CD4-positive, alpha-beta T cell treated with Interleukin-12 subunit alpha and Interleukin-12 subunit beta, for 1 hour (primary cell): ENCODE measurements around the gene TXNL4B.
A peak's percentile ranks its signal among the peaks of the same experiment; 100 is the strongest.

Experiments
- DNase-seq: peaks from one replicate; pipeline ENCODE4 v3.0.0-alpha.2; 2020

Gene TXNL4B

DNA sequence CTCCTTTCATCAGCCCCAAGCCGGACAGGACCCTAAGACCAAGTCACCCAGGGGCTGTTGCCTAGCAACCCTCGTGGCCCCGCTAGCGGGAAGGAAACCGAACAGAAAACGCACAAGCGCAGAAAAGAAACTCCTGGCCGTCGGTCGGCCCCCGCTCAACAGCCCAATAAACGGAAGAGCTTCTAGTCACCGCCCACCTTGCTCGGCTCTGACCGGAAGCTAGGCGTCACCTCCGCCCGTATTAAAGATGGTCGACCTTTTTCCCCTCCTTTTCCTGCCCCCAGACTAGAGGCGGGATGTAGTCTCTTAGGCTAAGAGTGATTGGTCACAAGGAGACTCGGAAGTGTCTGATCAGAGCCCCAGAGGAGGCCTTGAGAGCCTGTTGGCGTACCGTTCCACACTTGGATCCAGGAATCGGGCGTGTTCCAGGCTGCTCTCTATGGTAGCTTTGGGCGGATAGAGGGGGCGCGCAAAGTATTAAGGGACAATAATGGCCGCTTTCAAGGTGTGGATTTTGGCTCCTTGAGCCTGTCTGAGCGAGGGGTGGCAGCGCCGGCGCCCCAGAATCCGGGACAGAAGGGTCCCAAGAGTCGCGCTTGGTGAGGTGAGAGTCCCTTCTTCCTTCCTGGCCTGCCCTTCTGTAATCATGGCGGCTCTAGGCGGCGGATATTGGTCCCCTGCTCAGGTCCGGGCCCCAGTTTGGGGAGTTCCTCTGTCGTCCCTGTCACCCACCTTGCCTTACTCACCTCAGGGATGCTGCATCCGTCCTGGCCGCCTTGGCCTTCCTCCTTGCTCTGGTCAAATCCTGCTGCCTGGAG lies at the start of gene TXNL4B, which contains the start of gene DHX38:
TSS of gene TXNL4B (minus strand) at position 173 of the 818 bp plus-strand sequence. CDS start 2,871 bp downstream, outside the sequence.
TSS of gene DHX38 (plus strand) at position 400 of the 818 bp plus-strand sequence. CDS start 2,311 bp downstream, outside the sequence.
- DNase-seq = peak; percentile 96

DNA sequence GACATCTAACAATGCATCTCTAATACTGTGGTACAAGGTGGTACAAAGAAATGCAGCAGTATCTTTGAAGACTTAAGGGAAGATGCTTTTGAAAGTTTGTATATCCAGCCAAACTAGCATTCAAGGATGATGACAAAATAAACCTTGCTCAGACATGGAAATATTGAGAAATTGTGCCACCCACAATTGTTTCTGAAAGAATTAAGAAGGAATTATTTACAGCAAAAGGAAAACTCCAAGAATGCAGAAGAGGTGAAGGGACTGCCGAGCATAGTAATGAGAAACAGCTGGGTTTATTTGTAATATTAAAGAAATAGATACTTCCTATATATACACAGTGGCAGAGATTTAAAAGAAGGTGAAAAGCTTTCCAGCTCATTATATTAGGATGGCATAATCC lies 49.1 kb upstream of the TXNL4B start:
- no peak for DNase-seq

DNA sequence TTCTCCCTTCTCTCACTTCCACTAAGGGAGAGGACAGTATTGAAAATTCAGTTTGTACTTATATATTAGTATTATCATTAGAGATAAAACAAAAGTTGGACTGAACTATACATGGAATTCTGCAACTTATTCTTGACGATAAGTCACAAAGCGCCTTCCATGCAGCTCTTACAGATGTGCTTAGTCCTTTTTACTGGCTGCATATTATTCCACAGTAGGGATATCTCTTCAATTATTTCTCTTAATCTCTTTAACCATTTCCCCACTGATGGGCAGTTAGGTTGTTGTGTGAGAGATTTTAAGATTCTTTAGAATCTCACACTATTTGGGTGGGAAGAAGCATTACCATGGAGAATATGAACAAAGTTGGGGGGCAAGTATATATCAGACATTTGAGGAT lies 46.5 kb upstream of the TXNL4B start:
- no peak for DNase-seq

DNA sequence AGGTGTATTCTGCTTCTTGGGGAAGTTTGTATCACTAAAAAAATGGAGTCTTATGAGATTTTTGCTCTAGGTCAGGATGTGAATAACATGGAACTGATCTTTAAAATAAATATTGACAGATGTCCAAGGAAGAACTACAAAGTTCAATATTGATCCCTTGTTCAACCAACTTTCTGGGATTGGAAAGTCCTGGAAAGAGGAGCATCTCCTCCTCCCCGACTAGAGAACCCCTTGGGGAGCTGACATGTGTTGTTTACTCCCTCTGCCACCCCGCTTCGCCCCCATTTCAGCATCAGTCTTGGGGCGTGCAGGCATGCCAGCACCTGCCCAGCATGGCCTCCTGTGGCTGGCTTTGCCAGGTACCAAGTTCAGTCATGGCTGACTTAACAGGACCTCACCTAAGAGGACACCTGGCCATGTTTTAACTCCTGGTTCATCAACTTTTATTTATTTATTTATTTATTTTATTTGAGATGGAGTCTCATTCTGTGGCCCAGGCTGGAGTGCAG lies 44.7 kb upstream of the TXNL4B start:
- no peak for DNase-seq

DNA sequence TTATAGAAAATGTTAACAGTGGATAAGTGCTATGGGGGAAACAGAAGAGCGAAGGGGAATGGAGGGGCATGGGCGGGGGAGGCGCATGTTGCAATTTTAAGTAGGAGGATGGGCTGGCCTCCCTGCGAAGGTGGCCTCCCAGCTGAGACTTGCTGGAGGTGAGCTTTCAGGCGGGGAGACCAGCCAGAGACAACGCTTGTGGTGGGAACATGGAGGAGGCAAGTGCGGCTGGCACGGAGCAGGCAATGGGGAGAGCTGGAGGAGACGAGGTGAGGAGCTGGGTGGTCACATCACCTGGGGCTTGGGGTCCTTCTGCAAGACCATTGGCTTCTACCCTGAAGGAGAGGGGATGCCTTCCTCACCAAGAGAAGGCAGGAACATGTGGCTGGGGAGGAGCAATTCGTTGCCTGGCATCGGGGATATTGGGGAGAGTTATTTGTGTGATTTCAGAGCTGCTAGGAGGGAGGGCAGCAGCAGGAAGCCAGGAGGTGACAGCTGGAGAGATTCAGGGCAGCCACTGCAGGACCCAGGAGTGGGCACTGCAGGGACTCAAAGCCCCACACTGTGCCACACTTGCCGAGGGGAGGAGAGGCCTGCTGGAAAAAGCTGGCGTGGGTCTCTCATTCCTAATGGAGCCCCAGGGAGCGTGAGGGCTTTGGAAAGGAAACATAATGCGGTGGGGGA lies 44.1 kb upstream of the TXNL4B start:
- DNase-seq = no peak

DNA sequence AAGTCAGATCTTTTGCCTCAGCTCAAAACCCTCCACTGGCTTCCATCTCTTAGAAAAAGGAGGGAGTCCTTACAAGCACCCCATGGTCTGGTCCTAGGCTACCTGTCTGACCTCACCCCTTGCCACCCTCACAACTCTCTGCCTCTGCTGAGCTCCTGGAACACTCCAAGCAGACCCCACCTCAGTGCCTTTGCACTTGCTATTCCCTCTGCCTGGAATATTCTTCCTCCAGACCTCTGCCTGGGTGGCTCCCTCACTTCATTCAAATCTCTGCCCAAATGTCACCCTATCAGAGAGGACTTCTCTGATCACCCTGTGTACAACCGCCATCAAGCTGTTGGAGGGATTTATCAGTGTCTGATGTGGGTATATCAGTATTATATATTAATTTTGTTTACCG lies 41.1 kb upstream of the TXNL4B start:
- DNase-seq = no peak

DNA sequence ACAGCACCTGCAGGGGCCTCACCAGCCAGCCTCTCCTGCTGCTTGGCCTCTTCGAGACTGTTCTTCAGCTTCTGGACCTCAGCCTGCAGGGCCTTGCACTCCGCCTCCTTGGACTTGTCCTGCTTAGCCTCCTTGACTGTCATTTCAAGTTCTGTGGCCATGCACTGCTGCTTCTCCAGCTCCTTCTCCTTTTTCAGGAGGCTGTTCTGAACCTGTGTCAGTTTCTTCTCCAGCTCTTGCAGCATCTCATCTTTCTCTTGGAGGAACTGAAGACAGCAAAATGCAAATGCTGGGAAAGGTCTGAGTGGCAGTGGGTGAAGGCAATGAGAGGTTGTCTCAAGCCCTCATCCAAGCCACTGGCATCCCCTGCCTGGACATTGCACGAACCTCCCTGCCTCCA lies 39.3 kb upstream of the TXNL4B start:
- no peak for DNase-seq

DNA sequence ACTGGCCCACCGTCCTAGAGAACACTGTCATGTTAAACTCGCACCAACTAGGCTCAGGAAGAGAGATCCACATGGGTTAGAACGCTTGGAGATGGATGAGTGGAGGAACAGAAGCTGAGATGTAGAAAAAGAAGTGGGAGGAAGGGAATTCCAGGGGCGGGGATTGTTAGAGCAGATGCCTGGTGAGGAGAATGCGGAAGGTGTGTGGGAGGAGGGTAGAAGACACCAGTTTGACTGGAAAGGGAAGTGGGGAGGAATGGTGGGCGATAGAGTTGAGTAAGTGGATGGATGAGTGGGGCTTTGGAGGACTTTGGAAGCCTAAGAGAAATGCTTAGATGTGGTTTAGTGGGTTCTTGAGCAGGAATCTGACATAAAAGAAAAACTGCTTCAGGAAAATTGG lies 37.6 kb upstream of the TXNL4B start:
- DNase-seq = no peak

DNA sequence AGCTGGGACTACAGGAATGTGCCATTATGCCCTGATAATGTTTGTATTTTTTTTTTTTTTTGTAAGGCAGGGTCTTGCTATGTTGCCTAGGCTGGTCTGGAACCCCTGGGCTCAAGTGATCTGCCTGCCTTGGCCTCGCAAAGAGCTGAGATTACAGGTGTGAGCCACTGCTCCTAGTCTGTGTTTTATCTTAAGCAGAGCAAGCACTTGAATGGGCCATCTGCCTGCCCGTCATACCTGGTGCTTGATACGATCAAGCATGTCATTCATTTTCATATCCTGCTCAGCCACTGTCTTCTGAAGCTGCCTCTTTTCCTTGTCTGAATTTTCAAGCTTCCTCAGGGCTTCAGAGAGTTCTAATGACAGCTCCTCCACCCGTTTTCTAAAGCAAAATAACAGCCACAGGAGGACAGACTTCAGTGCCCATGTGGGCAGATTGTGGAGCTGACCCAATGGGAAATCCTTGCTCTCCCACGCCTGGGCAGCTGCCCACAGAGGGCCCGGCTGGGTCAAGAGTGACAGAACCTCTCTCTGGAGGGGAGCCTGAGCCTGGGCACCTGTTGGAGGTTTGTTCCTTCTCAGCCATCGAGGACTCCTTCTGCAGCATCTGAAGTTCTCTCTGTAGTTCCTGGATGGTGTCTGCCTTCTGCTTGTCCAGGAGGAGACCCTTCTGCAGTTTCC lies 36.7 kb upstream of the TXNL4B start:
- DNase-seq = no peak

DNA sequence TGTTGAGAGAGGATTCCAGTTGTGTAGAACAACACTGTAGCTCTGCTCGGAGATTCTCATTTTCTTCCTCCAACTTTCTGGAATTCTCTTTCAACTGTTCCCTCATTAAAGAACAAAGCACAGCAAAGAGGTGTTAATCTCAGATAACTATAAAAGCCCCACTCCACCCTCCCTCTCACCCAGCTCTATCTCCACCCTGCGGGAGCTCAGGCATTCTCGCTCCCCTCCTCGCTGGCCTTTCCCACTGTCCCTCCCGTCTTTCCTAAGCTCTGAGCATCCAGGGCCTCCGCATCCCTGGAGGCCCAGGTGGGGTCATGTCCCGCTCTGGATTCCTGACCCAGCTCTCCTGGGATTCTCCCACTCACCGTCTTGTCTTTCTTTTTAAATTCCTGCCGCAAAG lies 35.3 kb upstream of the TXNL4B start:
- DNase-seq = no peak

DNA sequence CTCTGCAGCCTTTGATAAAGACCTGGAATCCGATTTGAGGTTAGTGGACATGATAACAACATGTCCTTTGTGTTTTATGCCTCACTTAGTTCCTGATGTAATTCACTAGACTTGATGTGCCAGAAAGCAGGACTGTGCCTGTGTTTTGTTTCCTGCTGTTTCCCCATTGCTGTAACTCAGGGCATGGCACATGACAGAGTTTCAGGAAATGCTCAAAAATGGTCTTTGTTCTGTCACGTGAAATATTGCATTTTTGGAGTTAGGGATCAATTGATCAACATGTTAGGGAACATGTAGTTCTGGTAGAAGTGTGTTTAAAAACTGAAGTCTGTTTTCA lies 33.0 kb upstream of the TXNL4B start:
- no peak for DNase-seq

DNA sequence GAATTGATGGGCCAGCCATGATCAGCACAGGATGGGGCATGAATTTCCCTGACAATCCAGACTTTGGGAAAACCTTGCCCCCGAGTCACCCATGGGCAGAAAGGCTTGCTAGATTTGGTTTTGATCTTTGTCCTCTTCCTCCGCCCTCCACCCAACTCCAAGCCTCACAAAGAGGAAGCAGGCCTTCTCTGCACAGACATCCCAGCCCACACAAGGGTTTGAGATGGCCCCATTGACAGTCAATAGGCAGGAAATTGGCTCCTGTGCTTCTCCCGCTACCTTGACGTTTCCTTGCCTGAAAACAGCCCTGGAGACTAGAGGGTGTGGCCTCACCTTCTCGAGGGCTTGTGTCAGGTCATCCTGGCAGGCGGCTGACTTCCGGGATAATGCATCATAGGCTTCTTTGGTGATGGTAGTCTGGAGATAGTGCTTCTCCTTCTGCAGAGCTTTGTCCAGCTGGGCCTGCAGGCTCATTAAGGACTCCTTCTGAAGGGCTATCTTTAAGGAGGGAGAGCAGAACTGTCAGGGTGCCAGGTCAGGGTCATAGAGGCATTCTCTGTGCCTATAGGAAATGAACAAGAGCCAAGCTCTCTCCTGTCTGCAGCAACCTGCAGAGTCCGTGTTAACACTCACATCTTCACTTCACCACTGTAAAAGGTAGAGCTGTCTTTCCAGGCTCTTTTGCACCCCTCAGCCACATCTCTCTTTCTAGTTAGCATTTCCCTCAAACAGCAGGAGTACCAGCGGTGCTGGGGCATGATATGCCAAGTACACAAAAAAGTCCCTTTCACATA lies 32.4 kb upstream of the TXNL4B start:
- no peak for DNase-seq

DNA sequence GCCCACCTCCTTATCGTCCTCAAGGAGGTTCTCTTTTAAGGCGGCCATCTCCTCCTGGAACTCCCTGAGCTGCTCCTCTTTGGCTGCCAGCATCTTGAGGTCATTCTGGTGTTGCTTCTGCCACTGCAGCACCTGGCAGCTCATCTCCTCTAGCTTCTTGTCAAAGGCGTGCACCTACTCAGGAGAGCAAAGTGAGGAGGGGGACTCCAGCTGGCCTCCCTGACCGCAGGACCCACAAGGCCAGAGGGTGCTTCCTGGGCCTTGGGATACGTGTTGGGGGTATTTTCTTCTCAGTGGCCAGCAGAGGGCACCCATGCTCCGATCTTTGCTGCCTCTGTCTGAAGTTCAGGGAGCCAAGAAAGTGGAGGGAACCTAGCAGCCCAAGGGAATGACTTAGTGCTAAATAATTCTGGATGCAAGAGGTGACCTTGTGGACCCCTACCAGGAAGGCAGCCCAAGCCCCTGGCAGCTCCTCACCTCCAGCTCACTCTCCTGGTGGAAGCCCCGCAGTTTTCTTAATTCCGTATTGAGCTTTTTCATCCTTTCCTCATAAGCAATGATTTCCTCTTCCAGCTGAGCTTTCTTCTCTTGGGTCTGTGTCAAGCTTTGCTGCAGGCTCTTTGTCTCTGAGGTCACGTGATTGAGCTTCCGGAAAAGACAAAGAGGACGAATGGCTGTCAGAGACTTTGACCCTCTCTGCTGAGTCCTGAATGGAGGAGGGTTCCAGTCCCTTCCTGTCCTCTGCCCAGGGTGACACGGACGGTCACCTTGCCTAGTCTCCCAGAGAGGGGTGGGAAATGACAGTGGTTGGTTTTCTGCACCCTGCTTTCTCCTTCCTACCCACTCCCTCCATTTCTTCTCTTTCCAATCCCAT lies 31.6 kb upstream of the TXNL4B start:
- peak; percentile 58 for DNase-seq

DNA sequence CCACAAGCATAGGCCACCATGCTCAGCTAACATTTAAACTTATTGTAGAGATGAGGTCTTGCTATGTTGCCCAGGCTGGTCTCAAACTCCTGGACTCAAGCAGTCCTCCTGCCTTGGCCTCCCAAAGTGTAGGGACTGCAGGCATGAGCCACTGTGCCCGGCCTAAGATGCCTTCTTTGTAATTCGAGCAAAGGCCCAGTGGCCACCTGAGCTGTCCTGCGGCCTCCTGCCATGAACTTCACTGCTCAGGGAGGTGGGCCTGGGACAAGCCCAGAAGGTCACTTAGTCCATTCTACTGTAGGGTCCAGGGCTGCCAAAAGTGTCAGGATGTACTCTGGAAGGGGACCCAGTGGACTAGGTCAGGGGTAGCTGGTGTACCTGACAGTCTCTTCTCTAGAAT lies 30.7 kb upstream of the TXNL4B start:
- no peak for DNase-seq

DNA sequence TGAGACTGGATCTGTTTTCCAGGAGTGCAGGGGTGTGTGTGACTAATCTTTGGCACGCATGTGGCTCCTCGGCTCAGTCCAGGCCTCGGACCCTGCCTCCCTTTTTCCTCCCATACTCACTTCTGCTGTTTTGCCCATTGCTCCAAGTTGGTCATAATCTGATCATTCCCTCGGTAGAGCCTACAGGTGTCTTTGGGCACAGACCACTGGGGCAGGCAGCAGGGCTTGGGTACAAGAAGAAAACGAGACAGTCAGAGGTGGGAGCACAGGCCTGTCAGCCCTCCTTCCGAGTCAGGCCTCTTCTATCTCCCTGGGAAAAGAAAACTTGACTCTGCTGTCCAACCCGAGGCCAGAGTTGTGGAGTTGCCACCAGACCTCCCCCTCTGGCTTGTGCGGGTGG lies 30.0 kb upstream of the TXNL4B start:
- DNase-seq = no peak

DNA sequence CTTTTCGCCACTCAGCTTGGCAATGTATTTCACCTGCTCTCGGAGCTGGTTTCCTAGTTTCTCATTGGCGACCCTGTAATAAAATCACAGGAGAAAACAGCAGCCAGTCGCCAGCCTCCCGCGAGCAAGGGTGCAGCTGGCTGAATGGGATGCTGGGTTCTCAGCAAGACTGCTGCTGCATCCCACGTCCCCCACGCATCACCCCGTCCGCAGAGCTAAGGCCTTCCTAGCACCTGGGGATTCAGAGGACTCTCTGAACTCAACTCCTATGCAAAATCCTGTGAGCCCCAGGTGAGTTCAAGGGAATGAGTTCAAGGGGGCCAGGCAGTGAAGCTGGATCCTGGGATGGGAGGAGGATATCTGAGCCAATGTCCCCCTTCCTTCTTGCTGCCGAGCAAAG lies 29.5 kb upstream of the TXNL4B start:
- DNase-seq = no peak

DNA sequence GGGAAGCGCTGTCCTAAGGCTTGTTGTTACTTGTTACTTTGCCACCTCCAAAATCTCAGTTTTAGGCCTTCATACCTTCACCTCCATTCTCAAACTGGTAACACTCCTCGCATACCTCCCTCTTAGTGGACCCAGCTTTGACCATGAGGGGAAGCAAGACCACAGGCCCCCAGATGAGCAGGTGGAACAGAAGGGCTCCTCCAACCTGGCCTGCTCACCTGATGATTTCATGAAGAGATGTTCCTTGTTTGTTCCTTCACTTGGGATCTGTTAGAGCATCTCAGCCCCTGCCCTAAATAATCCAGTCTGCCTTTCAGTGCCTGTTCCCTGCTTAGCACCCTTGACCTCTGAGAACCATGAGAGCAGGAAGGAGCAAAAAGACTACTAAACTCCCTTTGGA lies 28.9 kb upstream of the TXNL4B start:
- DNase-seq = no peak

DNA sequence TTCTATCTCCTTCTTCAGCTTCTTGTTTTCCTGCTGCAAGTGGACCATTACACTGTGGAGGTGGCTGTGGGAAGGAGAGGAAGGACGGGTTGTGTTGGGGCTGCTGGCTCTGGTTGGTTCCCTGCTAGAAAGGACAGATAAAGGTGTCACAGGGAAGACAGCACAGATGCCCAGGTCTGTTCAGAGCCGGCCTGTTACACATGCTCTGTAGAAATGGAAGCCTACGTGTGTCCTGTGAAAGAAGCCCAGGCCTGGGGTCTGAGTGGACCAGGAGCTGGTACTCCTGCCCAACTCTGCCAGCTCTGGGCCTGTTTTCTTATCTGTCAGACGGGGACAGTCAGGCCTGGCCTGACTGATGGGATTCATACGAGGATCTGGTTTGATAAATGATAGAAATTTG lies 26.6 kb upstream of the TXNL4B start:
- DNase-seq = no peak

DNA sequence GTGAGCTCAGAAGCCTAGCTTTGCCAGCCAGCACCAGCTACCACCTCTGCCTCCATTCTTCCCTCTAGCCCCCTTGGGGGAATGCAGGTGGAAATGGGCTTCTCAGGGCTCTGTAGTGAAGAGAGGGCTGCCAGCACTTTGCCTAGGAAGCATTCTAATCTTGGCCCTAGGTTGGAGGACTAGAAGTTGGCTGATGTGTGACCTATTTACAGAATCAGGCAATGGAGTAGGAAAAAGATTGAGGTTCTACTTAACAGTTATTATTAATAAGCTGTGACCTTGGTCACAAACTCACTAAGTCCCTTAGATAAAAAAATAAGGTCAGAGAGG lies 20.2 kb upstream of the TXNL4B start:
- DNase-seq = no peak

DNA sequence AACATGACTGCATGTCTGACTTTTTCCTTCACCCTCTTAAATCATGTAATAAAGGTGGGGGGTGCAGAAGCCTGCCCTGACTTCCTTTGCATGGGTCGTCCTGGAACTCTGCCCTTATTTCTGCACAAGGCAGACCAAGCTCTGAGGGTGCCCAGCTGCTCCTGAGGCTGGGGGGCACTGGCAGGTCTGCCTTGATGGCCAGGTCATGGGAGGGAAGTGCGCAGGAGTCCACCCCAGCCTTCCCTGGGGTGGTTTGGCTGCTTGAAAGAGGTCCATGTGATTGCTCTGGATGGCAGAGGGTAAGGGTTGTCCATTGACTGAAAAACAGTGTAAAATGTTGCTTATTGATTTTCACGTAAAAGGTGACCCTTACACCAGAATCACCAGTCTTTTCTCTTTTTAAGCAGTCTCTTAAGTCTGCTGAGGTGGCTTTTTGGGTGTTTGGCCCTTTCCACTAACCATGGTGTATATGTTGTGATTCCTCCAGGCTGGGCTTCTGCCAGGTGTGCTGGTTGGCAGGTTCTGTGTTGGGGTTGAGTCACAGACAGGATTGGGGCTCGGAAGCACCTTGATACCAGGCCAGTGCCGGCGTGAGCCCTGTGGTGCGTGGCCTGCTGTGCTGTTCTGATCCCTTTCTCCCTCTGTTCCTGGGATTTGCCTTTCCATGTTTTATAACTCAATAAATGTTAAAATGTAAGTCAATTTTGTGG lies 19.6 kb upstream of the TXNL4B start:
- no peak for DNase-seq

DNA sequence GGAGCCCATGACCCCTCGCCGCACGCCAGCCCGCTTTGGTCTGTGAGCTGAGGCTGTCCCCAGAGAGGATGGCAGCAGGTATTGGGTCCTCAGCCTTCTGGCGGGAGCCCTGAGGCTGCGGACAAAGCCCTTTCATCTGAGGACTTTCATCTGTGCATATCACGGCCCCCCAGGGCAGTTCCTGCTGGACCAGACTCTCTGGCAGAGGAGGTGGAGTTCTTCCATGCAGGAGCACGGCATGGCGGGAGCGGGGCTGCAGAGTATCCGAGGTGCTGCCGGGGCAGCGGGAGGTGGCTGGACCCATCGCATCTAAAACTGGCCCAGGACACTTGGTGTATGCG lies 19.0 kb upstream of the TXNL4B start:
- DNase-seq = no peak
